ENCODE measurements around the gene FLYWCH1. TPM values are rescaled to one million over a fixed set of nuclear protein-coding genes. Genes with fewer than 3 reads are reported as not detected.

The FLYWCH1 gene
- total RNA-seq, 4 donors from 2014 or later: 41.7 to 49.7 (median 44.0) TPM

GRCh38 chr16:2986623-2987188 lies 75.0 kb downstream of the FLYWCH1 start:
- Histone ChIP-seq H3K27ac (no peak overlapping the region), H3K4me3 (no peak overlapping the region), H3K9me3 (no peaks in the 10 kb centered on the region), H3K4me1 (peaks cover 20 to 23% of the 10 kb centered on the region in 2 donors), H3K36me3 (no peaks in the 10 kb centered on the region), H3K27me3 (no peaks in the 10 kb centered on the region)
- DNase-seq: no peak
- no peak for ATAC-seq
- in situ Hi-C loops (cut with MboI; ENCODE audit: low sequenced_read_pairs in 4 of 4): no loop called here
- intact Hi-C loops (cut with DNase I; ENCODE audit: low total_unique reads): loop anchor here (1.0 kb wide), 1 partner anchor 45 kb away; no protein-coding TSS in a partner anchor
- TF ChIP-seq POLR2A (IDR thresholded peaks at IDR 0.05) (no peak), CTCF (IDR thresholded peaks at IDR 0.05 in 4 of 5, conservative IDR thresholded peaks at IDR 0.05 in 1 of 5) (no peak)

- Histone ChIP-seq H3K36me3 (no peaks in the 10 kb centered on the region), H3K4me1 (peaks cover 20 to 23% of the 10 kb centered on the region in 2 donors), H3K27me3 (no peaks in the 10 kb centered on the region), H3K27ac (no peak overlapping the region), H3K9me3 (no peaks in the 10 kb centered on the region), H3K4me3 (no peak overlapping the region)
- ATAC-seq: no peak
- TF ChIP-seq POLR2A (IDR thresholded peaks at IDR 0.05): no peak
- no peak for TF ChIP-seq CTCF (IDR thresholded peaks at IDR 0.05 in 4 of 5, conservative IDR thresholded peaks at IDR 0.05 in 1 of 5)
- intact Hi-C loops (cut with DNase I; ENCODE audit: low total_unique reads): no loop called here
- in situ Hi-C loops (cut with MboI; ENCODE audit: low sequenced_read_pairs in 4 of 4): no loop called here
- no peak for DNase-seq
Measured at GRCh38 chr16:2987286-2987685, 75.6 kb downstream of the FLYWCH1 start.

GRCh38 chr16:2987833-2988232 lies 76.1 kb downstream of the FLYWCH1 start:
- in situ Hi-C loops (cut with MboI; ENCODE audit: low sequenced_read_pairs in 4 of 4) (no loop called here), intact Hi-C loops (cut with DNase I; ENCODE audit: low total_unique reads) (no loop called here)
- Histone ChIP-seq H3K27me3 (no peaks in the 10 kb centered on the region), H3K36me3 (no peaks in the 10 kb centered on the region), H3K4me3 (no peak overlapping the region), H3K4me1 (peaks cover 20 to 23% of the 10 kb centered on the region in 2 donors), H3K9me3 (no peaks in the 10 kb centered on the region), H3K27ac (no peak overlapping the region)
- DNase-seq: no peak
- no peak for ATAC-seq
- TF ChIP-seq CTCF (IDR thresholded peaks at IDR 0.05 in 4 of 5, conservative IDR thresholded peaks at IDR 0.05 in 1 of 5) (no peak), POLR2A (IDR thresholded peaks at IDR 0.05) (no peak)

- Histone ChIP-seq H3K4me1 (peaks cover 20 to 23% of the 10 kb centered on the region in 2 donors), H3K36me3 (no peaks in the 10 kb centered on the region), H3K9me3 (no peaks in the 10 kb centered on the region), H3K27me3 (no peaks in the 10 kb centered on the region), H3K27ac (no peak overlapping the region), H3K4me3 (no peak overlapping the region)
- intact Hi-C loops (cut with DNase I; ENCODE audit: low total_unique reads): no loop called here
- ATAC-seq (no peak), DNase-seq (no peak)
- in situ Hi-C loops (cut with MboI; ENCODE audit: low sequenced_read_pairs in 4 of 4): no loop called here
- TF ChIP-seq POLR2A (IDR thresholded peaks at IDR 0.05) (no peak), CTCF (IDR thresholded peaks at IDR 0.05 in 4 of 5, conservative IDR thresholded peaks at IDR 0.05 in 1 of 5) (no peak)
Measured at GRCh38 chr16:2988590-2989099, 76.9 kb downstream of the FLYWCH1 start.

GRCh38 chr16:2990891-2991290 lies 79.2 kb downstream of the FLYWCH1 start:
- no peaks in the 10 kb centered on the region for H3K27me3 ChIP-seq
- no peaks in the 10 kb centered on the region for H3K36me3 ChIP-seq
- no peak for ATAC-seq
- intact Hi-C loops (cut with DNase I; ENCODE audit: low total_unique reads) (no loop called here), in situ Hi-C loops (cut with MboI; ENCODE audit: low sequenced_read_pairs in 4 of 4) (no loop called here)
- TF ChIP-seq POLR2A (IDR thresholded peaks at IDR 0.05): no peak
- TF ChIP-seq CTCF (IDR thresholded peaks at IDR 0.05 in 4 of 5, conservative IDR thresholded peaks at IDR 0.05 in 1 of 5): no peak
- no peak overlapping the region for H3K4me3 ChIP-seq
- DNase-seq: no peak
- peaks cover 2 to 9% of the 10 kb centered on the region in 2 donors for H3K4me1 ChIP-seq
- H3K9me3 ChIP-seq: no peaks in the 10 kb centered on the region
- no peak overlapping the region for H3K27ac ChIP-seq
